ENCODE measurements around the gene TIGD4.

DNA sequence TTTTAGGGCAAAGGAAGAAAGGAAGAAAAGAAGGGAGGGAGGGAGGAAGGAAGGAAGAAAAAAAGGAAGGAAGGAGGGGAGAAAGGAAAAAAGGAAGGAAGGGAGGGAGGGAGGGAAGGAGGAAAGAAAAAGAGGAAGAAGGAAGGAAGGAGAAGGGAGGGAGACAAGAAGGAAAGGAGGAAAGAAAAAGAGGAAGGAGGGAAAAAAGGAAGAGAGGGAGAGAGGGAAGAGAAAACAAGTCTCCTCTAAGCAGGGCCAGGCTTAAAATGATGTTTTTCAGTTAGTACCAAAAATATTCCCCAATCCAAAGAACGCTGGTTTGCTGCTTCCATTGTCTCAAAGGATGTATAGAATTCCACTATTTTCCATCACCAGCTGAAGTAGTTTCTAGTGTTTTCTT, 2.0 kb downstream of the TIGD4 start:
- TF ChIP-seq, protein P1, sequence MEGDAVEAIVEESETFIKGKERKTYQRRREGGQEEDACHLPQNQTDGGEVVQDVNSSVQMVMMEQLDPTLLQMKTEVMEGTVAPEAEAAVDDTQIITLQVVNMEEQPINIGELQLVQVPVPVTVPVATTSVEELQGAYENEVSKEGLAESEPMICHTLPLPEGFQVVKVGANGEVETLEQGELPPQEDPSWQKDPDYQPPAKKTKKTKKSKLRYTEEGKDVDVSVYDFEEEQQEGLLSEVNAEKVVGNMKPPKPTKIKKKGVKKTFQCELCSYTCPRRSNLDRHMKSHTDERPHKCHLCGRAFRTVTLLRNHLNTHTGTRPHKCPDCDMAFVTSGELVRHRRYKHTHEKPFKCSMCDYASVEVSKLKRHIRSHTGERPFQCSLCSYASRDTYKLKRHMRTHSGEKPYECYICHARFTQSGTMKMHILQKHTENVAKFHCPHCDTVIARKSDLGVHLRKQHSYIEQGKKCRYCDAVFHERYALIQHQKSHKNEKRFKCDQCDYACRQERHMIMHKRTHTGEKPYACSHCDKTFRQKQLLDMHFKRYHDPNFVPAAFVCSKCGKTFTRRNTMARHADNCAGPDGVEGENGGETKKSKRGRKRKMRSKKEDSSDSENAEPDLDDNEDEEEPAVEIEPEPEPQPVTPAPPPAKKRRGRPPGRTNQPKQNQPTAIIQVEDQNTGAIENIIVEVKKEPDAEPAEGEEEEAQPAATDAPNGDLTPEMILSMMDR (conservative IDR thresholded peaks at IDR 0.05; ENCODE audit: low read depth, low read length), result no peak
- no peak for TF ChIP-seq EZH2 (IDR thresholded peaks at IDR 0.05; ENCODE audit: borderline replicate concordance, low read depth, low read length, poor library complexity, severe bottlenecking)

Data from A673 (cell line).